Upper lobe of right lung (tissue), 1 donor: ENCODE data around the gene RDM1. TPM values are rescaled to one million over a fixed set of nuclear protein-coding genes. Genes with fewer than 3 reads are reported as not detected.

Experiments used
- ATAC-seq: fragments of 200-7000 bp; cut with Tn5 transposase; one replicate; pipeline ENCODE4 v1.9.1; 2020; ENCODE audit warnings: mild to moderate bottlenecking, moderate library complexity
- DNase-seq: peaks from one replicate; pipeline ENCODE4 v3.0.0-alpha.2; 2020
- H3K27ac ChIP-seq: fragments of 200-600 bp; one replicate; pipeline ENCODE4 v1.8.0; 2022
- H3K27me3 ChIP-seq: fragments of 200-600 bp; one replicate; pipeline ENCODE4 v1.8.0; 2022; ENCODE audit warnings: mild to moderate bottlenecking
- H3K36me3 ChIP-seq: fragments of 200-600 bp; one replicate; pipeline ENCODE4 v1.8.0; 2022
- H3K4me1 ChIP-seq: fragments of 200-600 bp; one replicate; pipeline ENCODE4 v1.8.0; 2022
- H3K4me3 ChIP-seq: fragments of 200-600 bp; one replicate; pipeline ENCODE4 v1.8.0; 2022; ENCODE audit warnings: mild to moderate bottlenecking
- H3K9me3 ChIP-seq: fragments of 200-600 bp; one replicate; pipeline ENCODE4 v1.8.0; 2022
- CTCF ChIP-seq: fragments of 200-600 bp; IDR thresholded peaks from one replicate; pipeline ENCODE4 v1.8.0; 2022; ENCODE audit warnings: antibody characterized with exemption
- intact Hi-C: fragments of 100-400 bp; cut with DNase I; formaldehyde crosslinking; loops from one replicate; pipeline ENCODE4 v1.11.0; 2022
- total RNA-seq: library from RNA; stranded (reverse); fragmentation: NEBNext Ultra II Directional; extraction: Animal tissue kit (Norgen Biotek cat#: 25700); gene quantifications from one replicate; pipeline ENCODE4 v1.2.1, GENCODE V29; 2021
- donor health status: DM: no; HTN: yes; CAD: no; lungs with severe emphysema.

RDM1 gene
- total RNA-seq, 1 donor from 2014 or later, result not detected

GRCh38 chr17:35895636-35896587 lies 34.7 kb downstream of the RDM1 start:
- H3K4me1 ChIP-seq, result no peaks in the 10 kb centered on the region
- H3K36me3 ChIP-seq, result no peaks in the 10 kb centered on the region
- no peak overlapping the region for H3K27ac ChIP-seq
- TF ChIP-seq CTCF, result no peak
- no peak overlapping the region for H3K4me3 ChIP-seq
- DNase-seq (no peak), ATAC-seq (peak; percentile 77)
- no peaks in the 10 kb centered on the region for H3K27me3 ChIP-seq
- intact Hi-C loops, result no loop called here
- H3K9me3 ChIP-seq, result no peaks in the 10 kb centered on the region

DNA sequence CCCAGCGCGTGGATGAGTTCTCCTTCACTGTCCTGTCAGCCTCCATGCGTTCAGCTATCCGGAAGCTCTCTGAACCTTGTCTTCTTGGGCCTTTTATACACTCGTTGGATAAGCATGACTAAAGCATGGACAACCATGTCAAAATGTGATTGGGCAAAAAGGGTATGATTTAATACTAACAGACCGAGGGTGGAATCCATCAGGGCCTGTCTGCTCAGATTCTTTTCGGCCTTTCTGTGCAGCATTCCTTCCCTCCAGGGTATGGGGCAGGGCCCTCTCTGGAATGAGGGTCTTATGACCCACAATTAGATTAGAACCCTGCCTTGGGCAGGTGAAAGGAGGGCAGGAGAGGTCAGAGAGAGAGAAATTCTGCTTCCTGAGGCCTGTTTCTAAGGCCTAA lies 36.4 kb downstream of the RDM1 start:
- Histone ChIP-seq H3K9me3 (no peaks in the 10 kb centered on the region), H3K27ac (no peak overlapping the region), H3K4me3 (no peak overlapping the region), H3K36me3 (no peaks in the 10 kb centered on the region), H3K27me3 (no peaks in the 10 kb centered on the region), H3K4me1 (peaks cover 7% of the 10 kb centered on the region)
- no peak for ATAC-seq
- DNase-seq, result no peak
- no peak for TF ChIP-seq CTCF
- intact Hi-C loops, result no loop called here

DNA sequence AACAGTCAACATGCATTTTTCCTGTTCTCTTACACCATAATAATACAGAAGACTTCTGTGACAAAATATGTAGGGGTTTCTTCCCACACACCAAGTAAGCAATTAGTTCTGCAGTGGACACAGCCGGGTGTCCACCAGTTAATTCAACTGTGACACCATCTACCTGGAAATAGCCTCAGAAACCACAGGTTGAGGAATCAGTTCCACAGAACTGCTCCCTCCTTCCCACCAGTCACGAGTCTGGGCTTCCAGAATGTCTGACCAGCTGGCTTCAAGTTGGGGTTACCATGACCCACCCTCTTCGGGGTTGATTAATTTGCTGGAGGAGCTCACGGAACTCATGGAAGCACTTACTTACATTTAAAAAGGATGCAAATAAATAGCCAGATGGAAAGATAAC lies 36.8 kb downstream of the RDM1 start:
- no peak for DNase-seq
- no peaks in the 10 kb centered on the region for H3K36me3 ChIP-seq
- H3K9me3 ChIP-seq, result no peaks in the 10 kb centered on the region
- no peak for ATAC-seq
- no peaks in the 10 kb centered on the region for H3K27me3 ChIP-seq
- H3K27ac ChIP-seq, result no peak overlapping the region
- H3K4me1 ChIP-seq, result peaks cover 7% of the 10 kb centered on the region
- no peak for TF ChIP-seq CTCF
- no peak overlapping the region for H3K4me3 ChIP-seq
- intact Hi-C loops, result no loop called here

GRCh38 chr17:35892091-35893035 lies 38.2 kb downstream of the RDM1 start:
- Histone ChIP-seq H3K4me1 (peaks cover 7% of the 10 kb centered on the region), H3K9me3 (no peaks in the 10 kb centered on the region), H3K4me3 (no peak overlapping the region), H3K36me3 (no peaks in the 10 kb centered on the region), H3K27me3 (no peaks in the 10 kb centered on the region), H3K27ac (no peak overlapping the region)
- no peak for ATAC-seq
- intact Hi-C loops, result no loop called here
- no peak for TF ChIP-seq CTCF
- no peak for DNase-seq

- intact Hi-C loops, result no loop called here
- TF ChIP-seq CTCF, result no peak
- no peak overlapping the region for H3K27ac ChIP-seq
- H3K4me1 ChIP-seq, result peaks cover 7% of the 10 kb centered on the region
- H3K9me3 ChIP-seq, result no peaks in the 10 kb centered on the region
- H3K4me3 ChIP-seq, result no peak overlapping the region
- no peaks in the 10 kb centered on the region for H3K27me3 ChIP-seq
- H3K36me3 ChIP-seq, result no peaks in the 10 kb centered on the region
- ATAC-seq (no peak), DNase-seq (no peak)
These were observed 39.3 kb downstream of the RDM1 start for GRCh38 chr17:35891269-35891668.
